Fibroblast of lung (primary cell): Measurements from ENCODE around the gene HRAS. TPM values are rescaled to one million over a fixed set of nuclear protein-coding genes. Genes with fewer than 3 reads are reported as not detected.
"Not testable (repeated sequence)": the region's sequence is repeated elsewhere in the genome, so short reads cannot be mapped to it uniquely, and the experiment has no call there.

Experiments used
- DNase-seq, 2 donors: peaks; one replicate each; pipeline versions ENCODE4 v3.0.0 to v3.0.0-alpha.2; 2010; ENCODE audit warnings: low read depth in 2 of 2
- H2AFZ ChIP-seq: 2 replicates; pipeline ENCODE4 v1.5.1; 2012; ENCODE audit warnings: low read length, control low read depth, inconsistent platforms
- H3K27ac ChIP-seq: 2 replicates; pipeline ENCODE4 v1.5.1; 2011; ENCODE audit warnings: low read length, control low read depth; ENCODE audit not compliant: insufficient read depth
- H3K27me3 ChIP-seq: 2 replicates; pipeline ENCODE4 v1.5.1; 2011; ENCODE audit warnings: mild to moderate bottlenecking, low read length; ENCODE audit not compliant: control insufficient read depth, insufficient read depth
- H3K36me3 ChIP-seq: 2 replicates; pipeline ENCODE4 v1.5.1; 2011; ENCODE audit warnings: low read length; ENCODE audit not compliant: control insufficient read depth, insufficient read depth
- H3K4me1 ChIP-seq: 2 replicates; pipeline ENCODE4 v1.5.1; 2011; ENCODE audit warnings: low read length; ENCODE audit not compliant: control insufficient read depth, insufficient read depth; ENCODE audit errors: extremely low read depth
- H3K4me2 ChIP-seq: 2 replicates; pipeline ENCODE4 v1.5.1; 2011; ENCODE audit warnings: low read length, control low read depth; ENCODE audit not compliant: insufficient read depth; ENCODE audit errors: extremely low read depth
- H3K4me3 ChIP-seq, 4 experiments: fragments of 200-600 bp in 1 of 4; sonication (generic) in 1 of 4; replicated peaks in 1 of 4; 2 replicates each; pipeline ENCODE4 v1.5.1; 2011 to 2016; ENCODE audit warnings: low read length in 4 of 4, low read depth in 3 of 4, mild to moderate bottlenecking in 3 of 4, control low read depth in 2 of 4, inconsistent platforms in 1 of 4, mixed read lengths in 1 of 4; ENCODE audit not compliant: insufficient read depth in 1 of 4; ENCODE audit errors: control extremely low read depth in 1 of 4
- H3K79me2 ChIP-seq: 2 replicates; pipeline ENCODE4 v1.5.1; 2012; ENCODE audit warnings: mild to moderate bottlenecking, low read length, inconsistent platforms; ENCODE audit not compliant: control insufficient read depth, insufficient read depth
- H3K9ac ChIP-seq: 2 replicates; pipeline ENCODE4 v1.5.1; 2011; ENCODE audit warnings: mild to moderate bottlenecking, low read length, control low read depth; ENCODE audit not compliant: insufficient read depth
- H3K9me3 ChIP-seq: 2 replicates; pipeline ENCODE4 v1.5.1; 2012; ENCODE audit warnings: low read depth, low read length; ENCODE audit not compliant: control insufficient read depth, insufficient read depth
- H4K20me1 ChIP-seq: 2 replicates; pipeline ENCODE4 v1.5.1; 2011; ENCODE audit warnings: low read length; ENCODE audit not compliant: control insufficient read depth, insufficient read depth; ENCODE audit errors: extremely low read depth
- EZH2 ChIP-seq: IDR thresholded peaks from 2 replicates; pipeline ENCODE4 v1.5.1; 2012; ENCODE audit warnings: low read length, control low read depth, mild to moderate bottlenecking; ENCODE audit errors: missing control alignments
- polyA plus RNA-seq, 2 donors: library from polyadenylated mRNA; depleted of rRNA in 1 of 2; stranded (reverse) in 1 of 2; unstranded in 1 of 2; fragments of >200 nt; gene quantifications; 2 replicates each; pipeline ENCODE4 v1.2.1, GENCODE V29; 2011 to 2012; ENCODE audit warnings: missing spikeins in 1 of 2
- total RNA-seq: library from RNA; depleted of rRNA; stranded (reverse); fragments of >200 nt; gene quantifications from 2 replicates; pipeline ENCODE4 v1.2.1, GENCODE V29; 2014
- TF ChIP-seq, protein P1 (sequence below), 2 donors: IDR thresholded peaks in 1 of 2; conservative IDR thresholded peaks in 1 of 2; 1 replicate in 1 of 2; 2 replicates in 1 of 2; pipeline ENCODE4 v1.5.1; 2011 to 2012; ENCODE audit warnings: low read length in 2 of 2, control low read depth in 1 of 2, inconsistent platforms in 1 of 2, low read depth in 1 of 2, mild to moderate bottlenecking in 1 of 2

HRAS gene
- total and polyA plus RNA-seq, 2 donors (not counting 1 experiment from before 2014, with no cell fraction given) = 51.7 to 58.5 TPM

DNA sequence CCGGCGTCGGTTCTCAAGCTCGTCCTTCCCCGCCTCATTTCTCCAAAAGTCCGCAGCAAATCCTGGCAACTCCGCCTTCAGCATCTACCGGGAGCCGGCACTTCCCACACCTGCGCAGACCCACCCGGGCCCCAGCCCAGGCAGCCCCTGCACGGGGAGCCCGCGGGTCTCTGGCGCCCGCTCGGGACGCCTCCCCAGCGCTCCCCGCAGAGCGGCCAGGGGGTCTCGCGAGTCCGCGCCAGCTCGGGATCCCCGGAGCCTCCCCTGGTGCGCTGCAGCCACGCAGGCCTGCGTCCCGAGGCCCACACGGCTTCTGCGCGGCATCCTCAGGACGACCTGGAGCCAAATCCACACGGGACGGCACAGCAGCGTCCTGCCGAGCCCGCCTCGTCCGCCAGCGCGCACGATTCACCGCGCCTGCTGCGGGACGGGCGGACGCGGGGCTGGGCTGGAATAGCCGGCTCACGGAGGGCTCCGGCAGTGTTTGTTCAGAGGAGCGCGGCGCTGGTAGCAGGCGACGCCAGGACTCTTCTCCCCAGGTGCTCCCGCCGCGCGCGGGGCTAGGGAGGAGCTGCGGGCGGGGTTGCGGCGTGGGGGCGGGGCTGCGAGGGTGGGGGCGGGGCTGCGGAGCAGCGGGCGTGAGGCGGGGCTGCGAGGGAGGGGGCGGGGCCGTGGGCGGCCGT is 40.1 kb upstream of the HRAS start:
- peak overlapping the region; percentile 77 for H2AFZ ChIP-seq
- H3K4me3 ChIP-seq = peak overlapping the region; percentile 31 to 72 (median 69)
- peak overlapping the region; percentile 94 for H3K4me2 ChIP-seq
- no peak overlapping the region for H3K27ac ChIP-seq
- no peak for DNase-seq
- H3K4me1 ChIP-seq = peaks cover 3% of the 10 kb centered on the region
- peaks cover 38% of the 10 kb centered on the region for H3K79me2 ChIP-seq
- peak overlapping the region; percentile 63 for H3K9ac ChIP-seq
- no peaks in the 10 kb centered on the region for H3K27me3 ChIP-seq
- H3K9me3 ChIP-seq = no peaks in the 10 kb centered on the region
- H4K20me1 ChIP-seq = no peaks in the 10 kb centered on the region
- peak; percentile 7 for TF ChIP-seq EZH2
- TF ChIP-seq, protein P1, sequence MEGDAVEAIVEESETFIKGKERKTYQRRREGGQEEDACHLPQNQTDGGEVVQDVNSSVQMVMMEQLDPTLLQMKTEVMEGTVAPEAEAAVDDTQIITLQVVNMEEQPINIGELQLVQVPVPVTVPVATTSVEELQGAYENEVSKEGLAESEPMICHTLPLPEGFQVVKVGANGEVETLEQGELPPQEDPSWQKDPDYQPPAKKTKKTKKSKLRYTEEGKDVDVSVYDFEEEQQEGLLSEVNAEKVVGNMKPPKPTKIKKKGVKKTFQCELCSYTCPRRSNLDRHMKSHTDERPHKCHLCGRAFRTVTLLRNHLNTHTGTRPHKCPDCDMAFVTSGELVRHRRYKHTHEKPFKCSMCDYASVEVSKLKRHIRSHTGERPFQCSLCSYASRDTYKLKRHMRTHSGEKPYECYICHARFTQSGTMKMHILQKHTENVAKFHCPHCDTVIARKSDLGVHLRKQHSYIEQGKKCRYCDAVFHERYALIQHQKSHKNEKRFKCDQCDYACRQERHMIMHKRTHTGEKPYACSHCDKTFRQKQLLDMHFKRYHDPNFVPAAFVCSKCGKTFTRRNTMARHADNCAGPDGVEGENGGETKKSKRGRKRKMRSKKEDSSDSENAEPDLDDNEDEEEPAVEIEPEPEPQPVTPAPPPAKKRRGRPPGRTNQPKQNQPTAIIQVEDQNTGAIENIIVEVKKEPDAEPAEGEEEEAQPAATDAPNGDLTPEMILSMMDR (conservative IDR thresholded peaks at IDR 0.05 in 1 of 2, IDR thresholded peaks at IDR 0.05 in 1 of 2; ENCODE audit: low read depth in 1 of 2, low read length in 2 of 2) = no peak
- peaks cover 3% of the 10 kb centered on the region for H3K36me3 ChIP-seq

DNA sequence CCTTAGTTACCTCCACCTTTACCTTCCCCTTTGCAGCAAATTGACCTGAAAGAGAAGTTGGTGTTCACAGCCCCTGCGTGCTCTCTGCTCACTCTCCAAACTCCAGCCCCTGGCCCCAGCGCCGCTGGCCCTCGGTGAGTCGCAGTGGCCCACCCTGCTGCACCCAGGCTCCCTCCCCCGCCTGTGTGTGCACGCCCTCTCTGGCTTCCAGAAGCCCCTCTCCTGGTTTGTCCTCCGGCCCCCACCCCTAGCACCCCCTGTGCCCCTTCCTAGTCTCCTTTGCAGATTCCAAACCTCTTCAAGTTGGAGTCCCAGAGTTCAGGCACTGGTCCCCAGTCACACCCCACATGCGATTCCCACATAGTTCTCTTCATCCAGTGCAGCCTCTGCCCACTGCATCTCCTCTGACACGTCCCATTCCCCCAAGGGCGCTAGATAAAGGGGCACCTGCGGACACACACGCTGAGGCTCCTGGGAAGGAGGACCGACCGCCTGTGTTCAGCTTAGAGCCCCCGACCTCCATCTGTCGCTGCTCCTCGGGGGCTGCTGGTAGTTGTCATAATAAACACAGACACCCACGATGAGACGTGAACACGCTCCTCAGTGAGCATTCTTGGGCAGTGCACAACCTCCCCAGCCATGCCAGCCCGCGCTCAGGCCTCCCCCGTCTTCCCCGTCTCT is 39.4 kb upstream of the HRAS start:
- Histone ChIP-seq H3K36me3 (no peaks in the 10 kb centered on the region), H3K9me3 (no peaks in the 10 kb centered on the region), H2AFZ (peak overlapping the region; percentile 77), H3K4me2 (peak overlapping the region; percentile 94), H3K9ac (peak overlapping the region; percentile 63), H3K27me3 (no peaks in the 10 kb centered on the region), H4K20me1 (no peaks in the 10 kb centered on the region), H3K79me2 (peaks cover 31% of the 10 kb centered on the region), H3K27ac (no peak overlapping the region), H3K4me1 (peaks cover 3% of the 10 kb centered on the region), H3K4me3 (peak overlapping the region; percentile 31 to 72 (median 69))
- TF ChIP-seq, protein P1 (conservative IDR thresholded peaks at IDR 0.05 in 1 of 2, IDR thresholded peaks at IDR 0.05 in 1 of 2; ENCODE audit: low read depth in 1 of 2, low read length in 2 of 2) = no peak
- peak; percentile 12 for TF ChIP-seq EZH2
- no peak for DNase-seq

GRCh38 chr11:574031-574570 is 38.7 kb upstream of the HRAS start:
- H3K27me3 ChIP-seq, DNase-seq, H3K4me1 ChIP-seq, H3K4me3 ChIP-seq, H4K20me1 ChIP-seq, H3K27ac ChIP-seq, H3K9me3 ChIP-seq, H2AFZ ChIP-seq, H3K36me3 ChIP-seq, H3K9ac ChIP-seq, H3K4me2 ChIP-seq: not testable (repeated sequence)
- peaks cover 24% of the 10 kb centered on the region for H3K79me2 ChIP-seq
